Esophagus muscularis mucosa (tissue), 3 donors: ENCODE measurements around the gene CAPN1.

ENCODE experiments used
- CTCF ChIP-seq, 3 experiments: fragments of 200-600 bp in 2 of 3; fragments of 450-650 bp in 1 of 3; sonication (generic) in 2 of 3; IDR thresholded peaks; one replicate each; pipeline ENCODE4 v1.5.1; 2017 to 2019; ENCODE audit warnings: antibody characterized with exemption in 3 of 3, mild to moderate bottlenecking in 2 of 3, moderate library complexity in 1 of 3
- EP300 ChIP-seq: sonication (generic); formaldehyde crosslinking; IDR thresholded peaks from one replicate; pipeline ENCODE4 v1.6.1; 2017; ENCODE audit warnings: antibody characterized with exemption

GRCh38 chr11:65221026-65221425, 39.3 kb downstream of the CAPN1 start:
- TF ChIP-seq EP300 (no peak), CTCF (IDR thresholded peaks at IDR 0.05) (no peak)
